VCaP (cell line): ENCODE data around the gene NIPSNAP2.

Source experiments
- H3K27ac ChIP-seq: fragments of 450-650 bp; 2 replicates; pipeline ENCODE4 v1.5.1; 2017
- CTCF ChIP-seq: fragments of 450-650 bp; conservative IDR thresholded peaks from 2 replicates; pipeline ENCODE4 v1.5.1; 2017; ENCODE audit warnings: mild to moderate bottlenecking, moderate library complexity

The NIPSNAP2 gene

GRCh38 chr7:55977831-55978230 lies 13.4 kb downstream of the NIPSNAP2 start:
- no peak for TF ChIP-seq CTCF
- peak overlapping the region; percentile 84 for H3K27ac ChIP-seq

- H3K27ac ChIP-seq = peak overlapping the region; percentile 84; the same call in 1 of the 2 replicates
- TF ChIP-seq CTCF = no peak
Observed at GRCh38 chr7:55980266-55980665, 15.9 kb downstream of the NIPSNAP2 start.

GRCh38 chr7:55983537-55983936 lies 19.2 kb downstream of the NIPSNAP2 start:
- no peak for TF ChIP-seq CTCF
- no peak overlapping the region for H3K27ac ChIP-seq

GRCh38 chr7:55992346-55992745 lies 28.0 kb downstream of the NIPSNAP2 start:
- no peak for TF ChIP-seq CTCF
- no peak overlapping the region for H3K27ac ChIP-seq

GRCh38 chr7:55996856-55997500 lies 32.6 kb downstream of the NIPSNAP2 start:
- TF ChIP-seq CTCF = no peak
- no peak overlapping the region for H3K27ac ChIP-seq

- no peak overlapping the region for H3K27ac ChIP-seq
- TF ChIP-seq CTCF = no peak
Observed at GRCh38 chr7:56003749-56004148, 39.4 kb downstream of the NIPSNAP2 start.

GRCh38 chr7:56007167-56007652 lies 42.8 kb downstream of the NIPSNAP2 start:
- no peak for TF ChIP-seq CTCF
- H3K27ac ChIP-seq = peak overlapping the region; percentile 85; the same call in 1 of the 2 replicates
